K562 (cell line): ENCODE data around the gene CORT. TPM values are rescaled to one million over a fixed set of nuclear protein-coding genes. Genes with fewer than 3 reads are reported as not detected.

Experiments
- ARID1B ChIP-seq: fragments of 450-650 bp; IDR thresholded peaks from 2 replicates; pipeline ENCODE4 v1.6.1; 2016; ENCODE audit warnings: antibody characterized with exemption, mild to moderate bottlenecking, inconsistent platforms
- CCAR2 ChIP-seq: fragments of 200-400 bp; formaldehyde crosslinking; IDR thresholded peaks from 2 replicates; pipeline ENCODE4 v1.6.1; 2017; ENCODE audit warnings: mild to moderate bottlenecking, low read depth, low read length
- ETS2 ChIP-seq: IDR thresholded peaks from 2 replicates; pipeline ENCODE4 v1.6.1; 2016; ENCODE audit warnings: borderline replicate concordance, missing genetic modification characterization, mild to moderate bottlenecking, moderate library complexity, missing compliant biosample characterization; ENCODE audit not compliant: poor library complexity, severe bottlenecking
- HINFP ChIP-seq: fragments of 450-650 bp; conservative IDR thresholded peaks from 2 replicates; pipeline ENCODE4 v1.6.1; 2016; ENCODE audit warnings: missing genetic modification characterization, low read depth, mild to moderate bottlenecking, control low read depth, missing compliant biosample characterization
- KDM2B ChIP-seq: fragments of 250-450 bp; sonication (Bioruptor Pico); IDR thresholded peaks from 2 replicates; pipeline ENCODE4 v1.8.0; 2021; ENCODE audit warnings: mild to moderate bottlenecking, moderate library complexity
- MTA3 ChIP-seq: fragments of 450-650 bp; formaldehyde crosslinking; IDR thresholded peaks from 2 replicates; pipeline ENCODE4 v1.6.1; 2017; ENCODE audit warnings: mild to moderate bottlenecking, borderline replicate concordance
- PHTF2 ChIP-seq: fragments of 250-450 bp; sonication (Bioruptor Pico); IDR thresholded peaks from 2 replicates; pipeline ENCODE4 v1.5.0; 2021; ENCODE audit warnings: mild to moderate bottlenecking
- ZBTB1 ChIP-seq: sonication (generic); formaldehyde crosslinking; IDR thresholded peaks from 2 replicates; pipeline ENCODE4 v1.8.1; 2023; ENCODE audit warnings: missing genetic modification reagents, low read depth, mild to moderate bottlenecking, borderline replicate concordance
- ZNF512 ChIP-seq: IDR thresholded peaks from 2 replicates; pipeline ENCODE4 v1.6.1; 2016; ENCODE audit warnings: missing genetic modification characterization, missing compliant biosample characterization
- ZNF551 ChIP-seq: fragments of 250-450 bp; sonication (Bioruptor Pico); IDR thresholded peaks from 2 replicates; pipeline ENCODE4 v1.5.0; 2021; ENCODE audit warnings: mild to moderate bottlenecking, moderate library complexity
- polyA plus RNA-seq, 8 experiments: library from polyadenylated mRNA; depleted of rRNA in 4 of 8; stranded (reverse) in 5 of 8; unstranded in 3 of 8; fragments of >200 nt; fragmentation: Nextera tagmentation in 2 of 8; fragmentation: Illumina TruSeq in 1 of 8; extraction: Ambion mirVana in 2 of 8; extraction: Trizol in 1 of 8; gene quantifications; 2 replicates each; pipeline versions ENCODE4 v1.2.1 to v1.2.3, GENCODE V29; 2011 to 2014; ENCODE audit warnings: inconsistent platforms in 1 of 8, missing spikeins in 1 of 8
- total RNA-seq, 7 experiments: library from RNA; depleted of rRNA in 6 of 7; stranded (reverse); fragments of >200 nt in 6 of 7; fragmentation: Illumina TruSeq in 2 of 7; extraction: Trizol in 2 of 7; gene quantifications; 2 replicates each; pipeline versions ENCODE4 v1.2.1 to v1.2.3, GENCODE V29; 2011 to 2021; ENCODE audit warnings: low replicate concordance in 1 of 7
- TF ChIP-seq, protein P1 (sequence below): fragments of 450-650 bp; IDR thresholded peaks from 2 replicates; pipeline ENCODE4 v1.6.1; 2018; ENCODE audit not compliant: partially characterized antibody
- TF ChIP-seq, protein P2 (sequence below), 2 experiments: fragments of 250-450 bp in 1 of 2; fragments of 450-650 bp in 1 of 2; sonication (Bioruptor Pico) in 1 of 2; IDR thresholded peaks; 2 replicates each; pipeline versions ENCODE4 v1.6.1 to v1.8.0; 2016 to 2021; ENCODE audit warnings: mild to moderate bottlenecking in 2 of 2, moderate library complexity in 2 of 2, missing compliant biosample characterization in 1 of 2, missing genetic modification characterization in 1 of 2
- TF ChIP-seq, protein P3 (sequence below): fragments of 250-450 bp; sonication (Bioruptor Pico); IDR thresholded peaks from 2 replicates; pipeline ENCODE4 v1.8.0; 2021; ENCODE audit warnings: borderline replicate concordance, mild to moderate bottlenecking, moderate library complexity; ENCODE audit not compliant: poor library complexity, severe bottlenecking
- TF ChIP-seq, protein P4 (sequence below): IDR thresholded peaks from 3 replicates; pipeline ENCODE4 v1.6.1; 2011; ENCODE audit warnings: borderline replicate concordance, mild to moderate bottlenecking, moderate library complexity; ENCODE audit not compliant: insufficient read length; ENCODE audit errors: extremely low read depth

Gene CORT
- total and polyA plus RNA-seq, 9 of the 15 experiments (the other 6 are each of a cell fraction or from before 2014, with no cell fraction given) = 0.08 to 0.54 (median 0.13) TPM; not detected in 5

- TF ChIP-seq ZNF512 (peak; percentile 87), ZBTB1 (no peak), CCAR2 (no peak), ZNF551 (CRISPR knock-in tag) (no peak), PHTF2 (no peak), ETS2 (tag) (no peak), ARID1B (peak; percentile 81), MTA3 (peak; percentile 89), KDM2B (CRISPR knock-in tag) (no peak), HINFP (tag) (no peak; the same call in 1 of the 2 replicates)
- TF ChIP-seq, protein P1, sequence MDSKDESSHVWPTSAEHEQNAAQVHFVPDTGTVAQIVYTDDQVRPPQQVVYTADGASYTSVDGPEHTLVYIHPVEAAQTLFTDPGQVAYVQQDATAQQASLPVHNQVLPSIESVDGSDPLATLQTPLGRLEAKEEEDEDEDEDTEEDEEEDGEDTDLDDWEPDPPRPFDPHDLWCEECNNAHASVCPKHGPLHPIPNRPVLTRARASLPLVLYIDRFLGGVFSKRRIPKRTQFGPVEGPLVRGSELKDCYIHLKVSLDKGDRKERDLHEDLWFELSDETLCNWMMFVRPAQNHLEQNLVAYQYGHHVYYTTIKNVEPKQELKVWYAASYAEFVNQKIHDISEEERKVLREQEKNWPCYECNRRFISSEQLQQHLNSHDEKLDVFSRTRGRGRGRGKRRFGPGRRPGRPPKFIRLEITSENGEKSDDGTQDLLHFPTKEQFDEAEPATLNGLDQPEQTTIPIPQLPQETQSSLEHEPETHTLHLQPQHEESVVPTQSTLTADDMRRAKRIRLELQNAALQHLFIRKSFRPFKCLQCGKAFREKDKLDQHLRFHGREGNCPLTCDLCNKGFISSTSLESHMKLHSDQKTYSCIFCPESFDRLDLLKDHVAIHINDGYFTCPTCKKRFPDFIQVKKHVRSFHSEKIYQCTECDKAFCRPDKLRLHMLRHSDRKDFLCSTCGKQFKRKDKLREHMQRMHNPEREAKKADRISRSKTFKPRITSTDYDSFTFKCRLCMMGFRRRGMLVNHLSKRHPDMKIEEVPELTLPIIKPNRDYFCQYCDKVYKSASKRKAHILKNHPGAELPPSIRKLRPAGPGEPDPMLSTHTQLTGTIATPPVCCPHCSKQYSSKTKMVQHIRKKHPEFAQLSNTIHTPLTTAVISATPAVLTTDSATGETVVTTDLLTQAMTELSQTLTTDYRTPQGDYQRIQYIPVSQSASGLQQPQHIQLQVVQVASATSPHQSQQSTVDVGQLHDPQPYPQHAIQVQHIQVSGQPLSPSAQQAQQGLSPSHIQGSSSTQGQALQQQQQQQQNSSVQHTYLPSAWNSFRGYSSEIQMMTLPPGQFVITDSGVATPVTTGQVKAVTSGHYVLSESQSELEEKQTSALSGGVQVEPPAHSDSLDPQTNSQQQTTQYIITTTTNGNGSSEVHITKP = peak; percentile 95
- TF ChIP-seq, protein P2, sequence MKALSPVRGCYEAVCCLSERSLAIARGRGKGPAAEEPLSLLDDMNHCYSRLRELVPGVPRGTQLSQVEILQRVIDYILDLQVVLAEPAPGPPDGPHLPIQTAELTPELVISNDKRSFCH (CRISPR knock-in tag; IDR thresholded peaks at IDR 0.05) = no peak
- TF ChIP-seq, protein P2 (tag; IDR thresholded peaks at IDR 0.05) = no peak
- TF ChIP-seq, protein P3, sequence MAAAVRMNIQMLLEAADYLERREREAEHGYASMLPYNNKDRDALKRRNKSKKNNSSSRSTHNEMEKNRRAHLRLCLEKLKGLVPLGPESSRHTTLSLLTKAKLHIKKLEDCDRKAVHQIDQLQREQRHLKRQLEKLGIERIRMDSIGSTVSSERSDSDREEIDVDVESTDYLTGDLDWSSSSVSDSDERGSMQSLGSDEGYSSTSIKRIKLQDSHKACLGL (CRISPR knock-in tag) = no peak
- TF ChIP-seq, protein P4, sequence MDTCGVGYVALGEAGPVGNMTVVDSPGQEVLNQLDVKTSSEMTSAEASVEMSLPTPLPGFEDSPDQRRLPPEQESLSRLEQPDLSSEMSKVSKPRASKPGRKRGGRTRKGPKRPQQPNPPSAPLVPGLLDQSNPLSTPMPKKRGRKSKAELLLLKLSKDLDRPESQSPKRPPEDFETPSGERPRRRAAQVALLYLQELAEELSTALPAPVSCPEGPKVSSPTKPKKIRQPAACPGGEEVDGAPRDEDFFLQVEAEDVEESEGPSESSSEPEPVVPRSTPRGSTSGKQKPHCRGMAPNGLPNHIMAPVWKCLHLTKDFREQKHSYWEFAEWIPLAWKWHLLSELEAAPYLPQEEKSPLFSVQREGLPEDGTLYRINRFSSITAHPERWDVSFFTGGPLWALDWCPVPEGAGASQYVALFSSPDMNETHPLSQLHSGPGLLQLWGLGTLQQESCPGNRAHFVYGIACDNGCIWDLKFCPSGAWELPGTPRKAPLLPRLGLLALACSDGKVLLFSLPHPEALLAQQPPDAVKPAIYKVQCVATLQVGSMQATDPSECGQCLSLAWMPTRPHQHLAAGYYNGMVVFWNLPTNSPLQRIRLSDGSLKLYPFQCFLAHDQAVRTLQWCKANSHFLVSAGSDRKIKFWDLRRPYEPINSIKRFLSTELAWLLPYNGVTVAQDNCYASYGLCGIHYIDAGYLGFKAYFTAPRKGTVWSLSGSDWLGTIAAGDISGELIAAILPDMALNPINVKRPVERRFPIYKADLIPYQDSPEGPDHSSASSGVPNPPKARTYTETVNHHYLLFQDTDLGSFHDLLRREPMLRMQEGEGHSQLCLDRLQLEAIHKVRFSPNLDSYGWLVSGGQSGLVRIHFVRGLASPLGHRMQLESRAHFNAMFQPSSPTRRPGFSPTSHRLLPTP = no peak
Observed at GRCh38 chr1:10415211-10415930, 34.5 kb upstream of the CORT start (continued).
